Stimulated activated CD8-positive, alpha-beta memory T cell treated with anti-CD3 and anti-CD28 coated beads, Interleukin-12 subunit alpha, Interleukin-12 subunit beta, amount 100 ng/mL, for 24 hours (primary cell): ENCODE data around the gene OOSP1.
"Not testable (repeated sequence)": the region's sequence is repeated elsewhere in the genome, so short reads cannot be mapped to it uniquely, and the experiment has no call there.

Source experiments
- DNase-seq: peaks from one replicate; pipeline ENCODE4 v3.0.0-alpha.2; 2020; ENCODE audit errors: extremely low read depth

OOSP1 gene

GRCh38 chr11:59938132-59938531 is at the start of gene OOSP1:
Gene OOSP1, plus strand, starts transcription at chr11:59938432. Its CDS starts 23 bp downstream, at chr11:59938455.
- no peak for DNase-seq

GRCh38 chr11:59891781-59892181 is 46.5 kb upstream of the OOSP1 start:
- no peak for DNase-seq

GRCh38 chr11:59894616-59895015 is 43.6 kb upstream of the OOSP1 start:
- no peak for DNase-seq

- DNase-seq = no peak
Observed at GRCh38 chr11:59898046-59898445, 40.2 kb upstream of the OOSP1 start.

- DNase-seq = no peak
Observed at GRCh38 chr11:59898650-59899049, 39.6 kb upstream of the OOSP1 start.

- DNase-seq = no peak
Observed at GRCh38 chr11:59899532-59899931, 38.7 kb upstream of the OOSP1 start.

- DNase-seq = no peak
Observed at GRCh38 chr11:59900366-59901126, 37.7 kb upstream of the OOSP1 start.

GRCh38 chr11:59901306-59901705 is 36.9 kb upstream of the OOSP1 start:
- DNase-seq = no peak

GRCh38 chr11:59903569-59903968 is 34.7 kb upstream of the OOSP1 start:
- DNase-seq = not testable (repeated sequence)

GRCh38 chr11:59918480-59918879 is 19.8 kb upstream of the OOSP1 start:
- no peak for DNase-seq

- no peak for DNase-seq
Observed at GRCh38 chr11:59918987-59919589, 19.1 kb upstream of the OOSP1 start.

- DNase-seq = no peak
Observed at GRCh38 chr11:59923813-59924212, 14.4 kb upstream of the OOSP1 start.

GRCh38 chr11:59931688-59932087 is 6.5 kb upstream of the OOSP1 start:
- no peak for DNase-seq

GRCh38 chr11:59938718-59939117 is 486 bp downstream of the OOSP1 start:
- no peak for DNase-seq

- no peak for DNase-seq
Observed at GRCh38 chr11:59939482-59939881, 1.2 kb downstream of the OOSP1 start.

- no peak for DNase-seq
Observed at GRCh38 chr11:59941091-59941490, 2.9 kb downstream of the OOSP1 start.

GRCh38 chr11:59943997-59944714 is 5.9 kb downstream of the OOSP1 start:
- no peak for DNase-seq

- no peak for DNase-seq
Observed at GRCh38 chr11:59944720-59945119, 6.5 kb downstream of the OOSP1 start.

GRCh38 chr11:59953463-59954218 is 15.4 kb downstream of the OOSP1 start:
- no peak for DNase-seq

- no peak for DNase-seq
Observed at GRCh38 chr11:59954219-59954847, 16.1 kb downstream of the OOSP1 start.

GRCh38 chr11:59957094-59957493 is 18.9 kb downstream of the OOSP1 start:
- DNase-seq = no peak
